HS-27A (cell line): ENCODE measurements around the gene SLC24A3.

ENCODE experiments used
- DNase-seq: peaks from one replicate; pipeline ENCODE4 v3.0.0-alpha.2; 2012; ENCODE audit warnings: low read depth, missing footprints

SLC24A3 gene

GRCh38 chr20:19241440-19241839 lies 29.0 kb downstream of the SLC24A3 start:
- DNase-seq = no peak

DNA sequence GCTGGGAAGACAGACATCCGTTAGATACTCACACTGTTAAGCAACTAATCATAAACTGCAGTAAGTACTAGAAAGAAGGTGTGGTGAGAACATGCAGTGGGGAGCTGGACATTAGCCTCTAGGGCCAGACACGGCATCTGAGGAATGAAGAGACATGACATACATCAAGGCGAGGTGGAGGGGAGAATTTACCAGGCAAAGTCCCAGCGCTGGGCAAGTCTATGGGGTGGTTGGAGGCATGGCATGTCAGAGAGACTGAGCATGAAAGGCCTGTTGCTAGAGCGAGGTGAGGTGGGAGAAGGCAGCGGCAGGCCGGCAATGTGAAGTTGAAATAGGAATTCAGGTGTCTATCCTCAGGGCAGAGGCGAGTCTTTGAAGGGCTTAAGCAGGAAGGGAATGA lies 31.8 kb downstream of the SLC24A3 start:
- no peak for DNase-seq

GRCh38 chr20:19249106-19249879 lies 36.9 kb downstream of the SLC24A3 start:
- DNase-seq = no peak

DNA sequence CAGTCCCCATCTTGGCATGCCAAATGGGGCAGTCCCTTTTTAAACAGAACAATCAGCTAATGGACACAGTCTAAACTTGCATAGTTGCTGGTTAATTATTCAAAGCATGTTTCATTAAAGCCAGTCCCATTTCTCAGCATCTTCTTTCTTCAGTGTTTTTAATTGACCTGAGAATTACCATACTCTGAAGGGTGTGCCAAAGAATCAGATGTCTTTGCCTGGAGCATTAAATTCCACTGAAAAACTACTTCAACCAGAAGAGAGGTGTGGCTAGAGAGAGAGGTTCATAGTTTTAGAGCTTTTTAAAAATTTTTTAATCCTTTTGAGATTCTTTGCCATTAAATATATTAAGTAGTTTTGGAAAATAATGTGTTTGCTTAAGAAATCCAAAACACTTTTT lies 37.9 kb downstream of the SLC24A3 start:
- DNase-seq = no peak

GRCh38 chr20:19251506-19251905 lies 39.1 kb downstream of the SLC24A3 start:
- DNase-seq = no peak

- DNase-seq = no peak
Observed at GRCh38 chr20:19251958-19252357, 39.5 kb downstream of the SLC24A3 start.

GRCh38 chr20:19252451-19253120 lies 40.1 kb downstream of the SLC24A3 start:
- DNase-seq = no peak

DNA sequence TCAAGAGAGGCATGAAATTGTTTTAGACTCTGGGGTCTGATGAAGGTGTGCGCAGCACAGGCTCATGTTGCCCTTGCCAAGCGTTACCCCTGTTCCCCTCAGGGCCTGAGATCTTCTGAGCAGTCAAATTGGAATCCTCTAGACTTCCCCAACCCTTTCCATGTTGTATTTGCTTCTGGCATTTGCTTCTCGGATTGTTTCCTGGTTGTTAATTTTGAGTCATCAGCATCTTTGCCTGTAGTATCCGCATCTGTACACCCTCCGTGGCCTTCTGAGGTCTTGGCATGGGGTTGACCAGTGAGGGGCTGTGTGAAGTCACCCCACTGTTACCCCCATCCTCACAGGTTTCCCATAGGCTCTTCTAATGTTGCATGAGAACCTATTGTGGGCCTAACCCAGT lies 40.9 kb downstream of the SLC24A3 start:
- DNase-seq = no peak

DNA sequence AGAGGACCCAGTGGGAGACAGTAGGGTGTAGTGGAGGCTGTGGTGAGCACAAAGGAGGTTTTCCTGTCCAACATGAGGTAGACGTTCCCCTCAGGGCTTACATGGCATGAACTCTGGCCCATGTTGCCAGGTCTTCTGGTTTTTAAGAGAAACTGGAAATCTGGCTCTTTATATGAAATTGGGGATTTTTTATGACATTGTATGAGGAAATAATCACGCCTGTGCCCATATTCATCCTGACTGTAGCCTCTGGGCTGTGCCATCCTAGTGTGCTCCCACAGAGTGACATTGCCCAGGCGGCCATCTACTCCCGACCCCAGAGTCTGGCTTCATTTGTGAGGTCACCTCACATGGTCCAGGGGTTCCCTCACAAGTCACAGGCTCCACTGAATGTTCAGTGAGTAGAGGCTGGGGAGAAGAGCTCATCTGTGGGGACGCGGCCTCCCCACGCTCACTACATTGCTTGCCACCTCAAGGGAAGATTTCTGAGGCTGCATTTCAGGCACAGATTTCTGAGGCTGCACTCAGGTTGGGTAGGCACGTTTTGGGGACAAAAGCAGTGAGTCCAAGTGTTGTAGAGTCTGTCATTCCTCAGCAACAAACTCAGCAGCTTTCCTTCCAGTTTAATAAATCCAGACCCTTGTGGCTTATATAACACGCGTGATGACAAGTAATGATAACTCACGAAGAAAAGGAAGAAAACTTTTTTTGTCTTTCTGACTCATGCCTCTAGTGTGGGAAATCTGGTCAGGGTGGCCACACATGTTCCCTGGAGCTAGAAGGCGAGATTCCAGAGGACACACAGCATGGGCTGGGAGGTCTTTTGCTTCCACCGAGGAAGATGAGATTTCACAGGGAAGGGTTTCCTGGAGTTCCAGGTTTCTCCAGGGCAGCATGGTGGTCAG lies 41.7 kb downstream of the SLC24A3 start:
- DNase-seq = no peak

- no peak for DNase-seq
Observed at GRCh38 chr20:19254956-19255355, 42.5 kb downstream of the SLC24A3 start.

DNA sequence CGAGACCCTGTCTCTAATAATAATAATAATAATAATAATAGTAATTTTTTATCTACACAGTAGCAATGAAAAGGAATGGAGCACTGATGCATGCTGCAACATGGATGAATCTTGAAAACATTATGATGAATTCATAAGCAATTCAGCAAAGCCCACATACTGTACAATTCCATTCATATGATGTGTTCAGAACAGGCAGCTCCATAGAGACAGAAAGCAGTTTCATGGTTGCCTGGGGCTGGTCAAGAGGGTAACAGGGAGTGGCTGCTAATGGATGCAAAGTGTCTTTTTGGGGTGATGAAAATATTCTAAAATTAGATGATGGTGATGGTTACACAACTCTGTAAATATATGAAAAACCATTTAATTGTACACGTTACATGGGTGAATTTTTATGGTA lies 43.6 kb downstream of the SLC24A3 start:
- no peak for DNase-seq

- no peak for DNase-seq
Observed at GRCh38 chr20:19256906-19257595, 44.6 kb downstream of the SLC24A3 start.

DNA sequence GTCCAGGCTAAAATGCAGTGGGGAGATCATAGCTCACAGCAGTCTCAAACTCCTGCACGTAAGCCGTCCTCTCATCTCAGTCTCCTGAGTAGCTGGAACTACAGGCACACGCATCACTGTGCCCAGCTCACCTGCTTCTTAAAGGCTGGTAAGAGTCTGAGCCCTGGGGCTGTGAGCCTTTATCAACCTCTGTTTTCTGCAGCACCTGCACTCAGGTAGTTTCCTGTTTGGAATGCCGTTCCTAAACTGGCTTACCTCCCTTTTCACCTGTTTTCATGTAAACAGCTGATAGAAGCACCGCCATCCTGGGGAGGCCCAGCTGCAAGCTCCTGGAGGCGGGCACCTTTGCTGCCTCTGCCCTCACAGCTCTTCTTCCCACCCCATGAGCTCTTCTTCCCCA lies 45.4 kb downstream of the SLC24A3 start:
- DNase-seq = no peak

DNA sequence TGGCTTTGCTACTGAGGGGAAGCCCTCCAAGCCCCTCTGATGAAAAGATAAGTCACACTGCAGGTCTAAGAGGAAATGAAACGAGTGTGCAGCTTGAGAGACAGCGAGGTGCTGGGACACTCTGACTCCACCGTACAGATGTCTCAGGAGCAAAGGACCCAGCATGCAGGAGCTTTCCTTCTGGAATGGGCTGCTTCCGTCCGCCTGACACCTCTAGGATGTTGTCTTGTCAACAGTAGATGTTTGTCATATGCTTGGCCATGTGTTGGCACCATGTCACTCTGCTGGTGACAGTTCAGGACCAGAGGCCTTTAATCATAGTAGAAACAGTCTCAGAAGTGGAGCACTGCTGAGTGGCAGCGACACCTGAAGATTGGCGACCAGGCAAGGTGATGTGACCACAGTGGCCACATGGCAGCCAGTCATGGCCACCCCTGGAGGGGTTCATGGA lies 46.7 kb downstream of the SLC24A3 start:
- no peak for DNase-seq

GRCh38 chr20:19260412-19261090 lies 48.1 kb downstream of the SLC24A3 start:
- no peak for DNase-seq

- no peak for DNase-seq
Observed at GRCh38 chr20:19264191-19264590, 51.7 kb downstream of the SLC24A3 start.

DNA sequence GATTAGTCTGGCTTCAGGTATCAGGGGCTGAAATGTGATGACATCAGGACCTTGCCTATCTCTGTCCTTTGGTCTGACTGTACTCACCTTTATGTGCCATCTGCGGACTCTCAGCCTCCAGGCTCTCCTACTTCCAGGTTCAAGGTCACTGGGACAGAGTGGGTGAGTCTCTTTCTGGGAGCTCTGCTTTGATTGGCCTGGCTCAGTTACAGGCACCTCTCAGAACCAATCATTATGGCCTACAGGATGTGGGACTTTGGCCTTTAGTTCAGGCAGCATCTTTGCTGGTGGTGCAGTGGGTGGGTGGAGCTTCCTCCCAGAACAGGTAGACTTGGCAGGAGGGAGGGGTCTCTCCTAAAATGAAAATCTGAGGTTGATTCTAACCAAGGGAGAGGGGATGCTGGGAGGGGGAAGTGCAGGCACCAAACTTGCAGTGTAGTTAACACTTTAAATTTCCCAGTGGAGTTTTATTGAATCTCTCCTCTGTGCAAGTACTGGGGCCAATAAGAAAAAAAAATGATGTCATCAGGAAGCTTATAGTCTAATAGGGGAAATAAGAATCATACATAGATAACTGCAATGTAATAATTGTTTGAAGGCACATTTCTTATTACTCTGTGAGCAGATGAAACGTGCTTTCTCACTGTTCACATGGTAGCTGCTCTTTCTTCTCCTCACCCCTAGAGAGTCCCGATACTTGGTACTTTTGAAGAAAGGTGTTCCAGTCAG lies 53.4 kb downstream of the SLC24A3 start:
- no peak for DNase-seq

DNA sequence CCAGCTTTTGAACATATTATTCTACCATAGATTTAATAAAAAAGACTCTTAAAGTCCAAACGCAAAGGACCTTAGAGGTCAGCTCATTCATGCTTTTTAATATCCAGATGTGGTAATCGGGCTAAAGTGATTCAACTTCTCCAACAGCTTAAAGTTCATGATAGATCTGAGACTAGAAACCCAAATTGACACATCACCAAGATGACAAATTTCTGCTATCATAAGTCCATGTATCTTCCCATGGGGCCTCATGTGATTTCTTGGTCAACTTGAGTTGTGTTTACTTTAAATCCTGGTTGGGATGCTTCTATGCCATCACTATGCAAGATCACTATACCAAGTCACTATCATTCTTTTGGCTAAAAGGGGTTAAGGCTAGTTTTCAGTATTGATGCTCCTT lies 56.0 kb downstream of the SLC24A3 start:
- no peak for DNase-seq

- peak; percentile 29 for DNase-seq
Observed at GRCh38 chr20:19269737-19270340, 57.4 kb downstream of the SLC24A3 start.
